PC-3 (cell line): ENCODE results near the gene IER5L.

Experiments
- EZH2 ChIP-seq: fragments of 300-600 bp; sonication (generic); IDR thresholded peaks from one replicate; pipeline ENCODE4 v1.6.1; 2017; ENCODE audit warnings: antibody characterized with exemption, mild to moderate bottlenecking, low read length; ENCODE audit not compliant: unreplicated experiment
- TF ChIP-seq, protein P1 (sequence below): fragments of 300-600 bp; sonication (generic); conservative IDR thresholded peaks from 2 replicates; pipeline ENCODE4 v1.5.1; 2017; ENCODE audit warnings: antibody characterized with exemption, low read depth, mild to moderate bottlenecking, low read length

- TF ChIP-seq, protein P1, sequence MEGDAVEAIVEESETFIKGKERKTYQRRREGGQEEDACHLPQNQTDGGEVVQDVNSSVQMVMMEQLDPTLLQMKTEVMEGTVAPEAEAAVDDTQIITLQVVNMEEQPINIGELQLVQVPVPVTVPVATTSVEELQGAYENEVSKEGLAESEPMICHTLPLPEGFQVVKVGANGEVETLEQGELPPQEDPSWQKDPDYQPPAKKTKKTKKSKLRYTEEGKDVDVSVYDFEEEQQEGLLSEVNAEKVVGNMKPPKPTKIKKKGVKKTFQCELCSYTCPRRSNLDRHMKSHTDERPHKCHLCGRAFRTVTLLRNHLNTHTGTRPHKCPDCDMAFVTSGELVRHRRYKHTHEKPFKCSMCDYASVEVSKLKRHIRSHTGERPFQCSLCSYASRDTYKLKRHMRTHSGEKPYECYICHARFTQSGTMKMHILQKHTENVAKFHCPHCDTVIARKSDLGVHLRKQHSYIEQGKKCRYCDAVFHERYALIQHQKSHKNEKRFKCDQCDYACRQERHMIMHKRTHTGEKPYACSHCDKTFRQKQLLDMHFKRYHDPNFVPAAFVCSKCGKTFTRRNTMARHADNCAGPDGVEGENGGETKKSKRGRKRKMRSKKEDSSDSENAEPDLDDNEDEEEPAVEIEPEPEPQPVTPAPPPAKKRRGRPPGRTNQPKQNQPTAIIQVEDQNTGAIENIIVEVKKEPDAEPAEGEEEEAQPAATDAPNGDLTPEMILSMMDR: no peak
- no peak for TF ChIP-seq EZH2
These were observed 40.9 kb upstream of the IER5L start for GRCh38 chr9:129218918-129219317.
